Renal pelvis (tissue), 4 donors: ENCODE data around the gene GRAMD1B. TPM values are rescaled to one million over a fixed set of nuclear protein-coding genes. Genes with fewer than 3 reads are reported as not detected.
"Not testable (repeated sequence)": the region's sequence is repeated elsewhere in the genome, so short reads cannot be mapped to it uniquely, and the experiment has no call there.

Source experiments
- DNase-seq: peaks from one replicate; pipeline ENCODE4 v3.0.0-alpha.2; 2013
- polyA plus RNA-seq, 3 donors: library from polyadenylated mRNA; unstranded; fragments of 120-200 nt; gene quantifications; one replicate each; pipeline ENCODE4 v1.2.1, GENCODE V29; 2013; ENCODE audit not compliant: insufficient read length in 3 of 3

Gene GRAMD1B
- polyA plus RNA-seq, 3 donors: 12.8 to 16.0 (median 15.3) TPM

GRCh38 chr11:123509737-123510578 is 79.9 kb downstream of the GRAMD1B start:
- peak; percentile 65 for DNase-seq

- DNase-seq: no peak
Measured at GRCh38 chr11:123510579-123510905, 80.5 kb downstream of the GRAMD1B start.

GRCh38 chr11:123511037-123511870 is 81.2 kb downstream of the GRAMD1B start:
- DNase-seq: peak; percentile 87

GRCh38 chr11:123513309-123513708 is 83.2 kb downstream of the GRAMD1B start:
- DNase-seq: not testable (repeated sequence)

GRCh38 chr11:123516238-123516637 is 86.2 kb downstream of the GRAMD1B start:
- DNase-seq: no peak

GRCh38 chr11:123517559-123518364 is 87.7 kb downstream of the GRAMD1B start:
- no peak for DNase-seq

GRCh38 chr11:123518496-123519054 is 88.5 kb downstream of the GRAMD1B start:
- no peak for DNase-seq

GRCh38 chr11:123519055-123519796 is 89.2 kb downstream of the GRAMD1B start:
- DNase-seq: no peak

- DNase-seq: no peak
Measured at GRCh38 chr11:123519797-123520193, 89.7 kb downstream of the GRAMD1B start.

GRCh38 chr11:123520476-123520875 is 90.4 kb downstream of the GRAMD1B start:
- not testable (repeated sequence) for DNase-seq

GRCh38 chr11:123521001-123521400 is 90.9 kb downstream of the GRAMD1B start:
- DNase-seq: no peak

GRCh38 chr11:123521930-123522329 is 91.9 kb downstream of the GRAMD1B start:
- DNase-seq: no peak

GRCh38 chr11:123523539-123523938 is 93.5 kb downstream of the GRAMD1B start:
- no peak for DNase-seq

- DNase-seq: no peak
Measured at GRCh38 chr11:123525097-123525496, 95.0 kb downstream of the GRAMD1B start.

GRCh38 chr11:123525511-123525918 is 95.4 kb downstream of the GRAMD1B start:
- DNase-seq: no peak

GRCh38 chr11:123526027-123526805 is 96.1 kb downstream of the GRAMD1B start:
- DNase-seq: no peak

GRCh38 chr11:123526918-123527317 is 96.8 kb downstream of the GRAMD1B start:
- DNase-seq: no peak

- DNase-seq: no peak
Measured at GRCh38 chr11:123527526-123527925, 97.5 kb downstream of the GRAMD1B start.

- DNase-seq: no peak
Measured at GRCh38 chr11:123527947-123528346, 97.9 kb downstream of the GRAMD1B start.

- no peak for DNase-seq
Measured at GRCh38 chr11:123531325-123531724, 101.3 kb downstream of the GRAMD1B start.
